ENCODE measurements around the gene ZNF862.
"Not testable (repeated sequence)": the region's sequence is repeated elsewhere in the genome, so short reads cannot be mapped to it uniquely, and the experiment has no call there.

The ZNF862 gene

DNA sequence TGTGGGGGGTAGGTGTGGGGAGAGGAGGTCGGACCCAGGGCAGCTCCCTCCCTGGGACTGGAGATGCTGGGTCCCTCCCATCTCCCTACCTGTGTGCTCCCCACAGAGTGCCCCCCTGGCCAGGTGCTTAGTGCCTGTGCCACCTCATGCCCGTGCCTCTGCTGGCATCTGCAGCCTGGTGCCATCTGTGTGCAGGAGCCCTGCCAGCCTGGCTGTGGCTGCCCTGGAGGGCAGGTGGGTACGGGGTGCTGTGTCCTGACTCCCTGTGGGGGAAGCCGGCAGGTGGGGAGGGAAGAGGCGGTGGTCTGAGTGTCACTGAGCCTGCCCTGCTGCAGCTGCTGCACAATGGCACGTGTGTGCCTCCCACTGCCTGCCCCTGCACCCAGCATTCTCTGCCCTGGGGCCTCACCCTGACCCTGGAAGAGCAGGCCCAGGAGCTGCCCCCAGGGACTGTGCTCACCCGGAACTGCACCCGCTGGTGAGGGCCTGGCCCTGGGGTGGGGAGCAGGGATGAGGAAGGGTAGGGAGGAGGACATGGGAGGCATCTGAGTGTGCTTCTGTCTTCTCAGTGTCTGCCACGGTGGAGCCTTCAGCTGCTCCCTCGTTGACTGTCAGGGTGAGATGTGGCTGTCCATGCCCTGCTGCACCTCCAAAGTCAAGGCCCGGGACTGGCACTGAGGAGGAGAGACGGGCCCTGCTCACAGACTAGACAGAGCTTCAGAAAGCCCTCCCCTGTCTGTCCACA, 11.7 kb upstream of the ZNF862 start:
- Mint-ChIP-seq H3K4me3 (no peak overlapping the region), H3K36me3 (no peaks in the 10 kb centered on the region), H3K4me1 (ENCODE audit: low read depth) (peaks cover 11% of the 10 kb centered on the region), H3K9me3 (ENCODE audit: low read depth) (no peaks in the 10 kb centered on the region), H3K27ac (no peak overlapping the region), H3K27me3 (no peaks in the 10 kb centered on the region)

DNA sequence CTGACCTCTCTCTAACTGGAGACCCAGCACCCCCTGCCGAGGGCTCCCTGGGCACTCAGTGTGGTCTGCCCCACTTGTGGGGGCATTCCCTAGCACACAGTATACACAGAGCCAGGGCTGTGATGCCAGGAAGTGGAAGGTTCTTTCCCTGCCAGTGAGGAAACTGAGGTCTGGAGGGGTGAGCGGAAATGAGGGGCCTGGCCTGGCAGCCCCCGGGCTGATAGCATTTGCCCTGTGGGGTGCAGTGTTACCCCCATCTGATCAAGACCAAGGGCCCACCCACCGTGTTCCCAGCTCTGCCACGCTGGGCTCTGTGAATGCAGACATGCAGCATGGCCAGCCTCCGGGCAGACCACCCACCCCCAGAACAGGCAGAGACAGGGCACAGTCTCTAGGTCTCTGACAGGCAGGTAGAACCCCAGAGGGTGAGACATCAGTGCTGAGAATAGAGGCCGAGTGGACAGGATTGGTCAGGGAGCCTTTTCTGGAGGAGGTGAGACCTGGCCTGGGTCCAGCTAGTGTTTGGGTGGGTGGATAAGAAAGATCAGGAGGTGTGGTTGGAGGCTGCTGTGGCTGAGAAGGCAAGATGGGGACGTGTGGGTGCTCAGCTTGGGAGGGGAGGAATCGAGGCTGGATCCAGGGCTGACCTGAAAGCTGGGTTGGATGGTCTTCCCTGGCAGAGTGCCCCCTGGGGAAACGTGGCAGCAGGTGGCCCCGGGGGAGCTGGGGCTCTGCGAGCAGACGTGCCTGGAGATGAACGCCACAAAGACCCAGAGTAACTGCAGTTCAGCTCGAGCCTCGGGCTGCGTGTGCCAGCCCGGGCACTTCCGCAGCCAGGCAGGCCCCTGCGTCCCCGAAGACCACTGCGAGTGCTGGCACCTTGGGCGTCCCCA, 10.8 kb upstream of the ZNF862 start:
- Mint-ChIP-seq H3K27ac (no peak overlapping the region), H3K36me3 (no peaks in the 10 kb centered on the region), H3K9me3 (ENCODE audit: low read depth) (no peaks in the 10 kb centered on the region), H3K4me1 (ENCODE audit: low read depth) (peaks cover 11% of the 10 kb centered on the region), H3K27me3 (peaks cover 2% of the 10 kb centered on the region), H3K4me3 (no peak overlapping the region)

DNA sequence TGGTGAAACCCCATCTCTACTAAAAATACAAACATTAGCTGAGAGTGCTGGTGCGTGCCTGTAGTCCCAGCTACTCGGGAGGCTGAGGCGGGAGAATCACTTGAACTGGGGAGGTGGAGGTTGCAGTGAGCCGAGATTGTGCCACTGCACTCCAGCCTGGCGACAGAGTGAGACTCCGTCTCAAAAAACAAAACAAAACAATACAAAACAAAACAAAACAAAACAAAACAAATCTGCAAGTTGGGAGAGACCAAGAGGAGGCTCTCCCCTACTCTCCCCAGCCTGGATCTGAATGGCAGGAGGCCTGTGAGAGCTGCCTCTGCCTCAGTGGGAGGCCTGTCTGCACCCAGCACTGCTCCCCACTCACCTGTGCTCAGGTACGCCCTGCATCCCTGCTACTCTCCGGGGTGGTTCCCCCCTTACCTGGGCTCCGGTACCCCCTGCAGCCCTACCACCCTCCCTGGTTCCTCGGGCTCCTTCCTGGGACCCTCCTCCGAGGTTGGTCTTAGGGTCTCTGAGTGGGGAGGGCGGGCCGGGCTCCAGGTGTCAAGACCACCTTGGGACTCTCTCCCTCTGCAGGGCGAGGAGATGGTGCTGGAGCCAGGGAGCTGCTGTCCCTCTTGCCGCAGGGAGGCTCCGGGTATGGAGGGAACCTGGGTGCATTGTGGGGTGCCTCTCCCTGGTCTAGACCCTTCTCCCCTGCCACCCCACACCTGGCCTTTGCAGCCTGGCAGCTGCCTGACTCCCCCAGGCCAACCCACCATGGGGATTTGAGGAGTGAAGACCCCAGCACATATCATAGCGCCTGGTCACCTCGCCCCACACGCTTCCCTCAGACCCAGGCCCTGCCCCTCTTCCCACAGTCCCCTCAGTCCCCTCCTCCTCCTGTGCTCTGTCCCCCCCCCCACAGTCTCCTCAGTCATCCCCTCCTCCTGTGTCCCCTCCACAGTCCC, 9.5 kb upstream of the ZNF862 start:
- no peak overlapping the region for H3K4me3 Mint-ChIP-seq
- H3K27ac Mint-ChIP-seq, result no peak overlapping the region
- peaks cover 11% of the 10 kb centered on the region for H3K4me1 Mint-ChIP-seq (ENCODE audit: low read depth)

DNA sequence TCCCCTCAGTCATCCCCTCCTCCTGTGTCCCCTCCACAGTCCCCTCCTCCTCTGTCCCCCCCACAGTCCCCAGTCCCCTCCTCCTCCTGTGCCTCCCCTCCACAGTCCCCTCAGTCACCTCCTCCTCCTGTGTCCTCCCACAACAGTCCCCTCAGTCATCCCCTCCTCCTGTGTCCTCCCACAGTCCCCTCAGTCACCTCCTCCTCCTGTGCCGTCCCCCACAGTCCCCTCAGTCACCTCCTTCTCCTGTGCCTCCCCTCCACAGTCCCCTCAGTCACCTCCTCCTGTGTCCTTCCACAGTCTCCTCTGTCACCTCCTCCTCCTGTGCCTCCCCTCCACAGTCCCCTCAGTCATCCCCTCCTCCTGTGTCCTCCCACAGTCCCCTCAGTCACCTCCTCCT, 7.6 kb upstream of the ZNF862 start:
- H3K4me3 Mint-ChIP-seq; H3K9me3 Mint-ChIP-seq (ENCODE audit: low read depth); H3K36me3 Mint-ChIP-seq; H3K27ac Mint-ChIP-seq; H3K27me3 Mint-ChIP-seq: not testable (repeated sequence)
- H3K4me1 Mint-ChIP-seq (ENCODE audit: low read depth), result peaks cover 11% of the 10 kb centered on the region

More for the DNA sequence above, 9.5 kb upstream of the ZNF862 start:
- no peaks in the 10 kb centered on the region for H3K9me3 Mint-ChIP-seq (ENCODE audit: low read depth)
- peaks cover 2% of the 10 kb centered on the region for H3K27me3 Mint-ChIP-seq
- H3K36me3 Mint-ChIP-seq, result no peaks in the 10 kb centered on the region

DNA sequence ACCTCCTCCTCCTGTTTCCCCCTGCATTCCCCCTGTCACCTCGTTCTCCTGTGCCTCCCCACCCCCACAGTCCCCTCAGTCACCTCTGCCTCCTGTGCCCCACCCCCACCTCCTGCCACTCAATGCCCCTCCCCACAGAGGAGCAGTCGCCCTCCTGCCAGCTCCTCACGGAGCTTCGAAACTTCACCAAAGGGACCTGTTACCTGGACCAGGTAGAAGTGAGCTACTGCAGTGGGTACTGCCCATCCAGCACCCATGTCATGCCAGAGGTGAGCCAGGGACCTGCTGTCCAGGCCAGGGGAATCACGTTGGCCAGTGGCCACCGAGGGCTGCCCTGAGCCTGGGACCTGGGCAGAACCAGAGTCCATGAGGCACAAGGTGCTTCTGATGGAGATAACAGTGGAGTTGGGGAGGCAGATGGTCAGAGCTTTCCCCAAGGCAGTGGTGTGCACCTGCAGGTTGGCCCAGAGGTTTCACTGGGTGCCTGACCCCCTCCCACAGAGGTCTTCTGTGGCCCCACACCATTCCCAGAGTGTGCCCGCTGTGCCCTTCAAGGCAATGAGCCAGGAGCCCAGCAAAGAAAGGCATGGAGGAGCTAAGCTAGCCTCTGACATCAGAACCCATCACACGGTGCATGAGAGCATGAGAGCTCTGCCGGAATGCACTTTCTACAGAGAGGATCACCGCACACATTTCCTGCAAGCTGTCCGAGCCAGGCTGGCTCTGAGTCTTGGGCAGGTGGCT, 7.0 kb upstream of the ZNF862 start:
- Mint-ChIP-seq H3K27me3 (peaks cover 3% of the 10 kb centered on the region), H3K36me3 (no peaks in the 10 kb centered on the region), H3K4me1 (ENCODE audit: low read depth) (peaks cover 11% of the 10 kb centered on the region)

DNA sequence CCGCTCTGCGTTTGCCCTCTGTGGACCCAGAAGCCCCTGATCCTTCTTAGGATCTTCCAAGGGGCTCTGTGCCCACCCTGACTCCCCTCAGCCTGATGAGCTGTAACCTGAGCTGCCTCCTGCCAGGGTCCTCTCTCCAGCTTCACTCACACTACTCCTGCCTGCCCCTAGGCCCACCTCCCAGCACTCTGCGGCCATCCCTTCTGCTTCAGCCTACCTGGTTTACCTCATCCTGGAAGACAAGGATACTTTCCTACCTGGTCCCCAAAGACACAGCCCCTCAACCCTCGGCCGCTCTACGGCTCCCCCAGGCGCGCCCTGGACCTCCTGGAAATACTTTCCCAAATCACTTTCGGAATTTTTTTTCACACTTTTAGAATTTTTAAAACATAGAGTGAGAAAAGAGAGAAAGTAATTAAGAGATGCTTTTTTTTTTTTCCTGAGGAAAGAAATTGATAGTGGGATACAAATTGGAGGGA, 6.4 kb upstream of the ZNF862 start:
- Mint-ChIP-seq H3K4me1 (ENCODE audit: low read depth) (peaks cover 11% of the 10 kb centered on the region), H3K36me3 (no peaks in the 10 kb centered on the region), H3K27me3 (peaks cover 3% of the 10 kb centered on the region), H3K27ac (no peak overlapping the region), H3K4me3 (no peak overlapping the region), H3K9me3 (ENCODE audit: low read depth) (no peaks in the 10 kb centered on the region)

More for the DNA sequence above, 7.0 kb upstream of the ZNF862 start:
- Mint-ChIP-seq H3K27ac (no peak overlapping the region), H3K9me3 (ENCODE audit: low read depth) (no peaks in the 10 kb centered on the region), H3K4me3 (no peak overlapping the region)

DNA sequence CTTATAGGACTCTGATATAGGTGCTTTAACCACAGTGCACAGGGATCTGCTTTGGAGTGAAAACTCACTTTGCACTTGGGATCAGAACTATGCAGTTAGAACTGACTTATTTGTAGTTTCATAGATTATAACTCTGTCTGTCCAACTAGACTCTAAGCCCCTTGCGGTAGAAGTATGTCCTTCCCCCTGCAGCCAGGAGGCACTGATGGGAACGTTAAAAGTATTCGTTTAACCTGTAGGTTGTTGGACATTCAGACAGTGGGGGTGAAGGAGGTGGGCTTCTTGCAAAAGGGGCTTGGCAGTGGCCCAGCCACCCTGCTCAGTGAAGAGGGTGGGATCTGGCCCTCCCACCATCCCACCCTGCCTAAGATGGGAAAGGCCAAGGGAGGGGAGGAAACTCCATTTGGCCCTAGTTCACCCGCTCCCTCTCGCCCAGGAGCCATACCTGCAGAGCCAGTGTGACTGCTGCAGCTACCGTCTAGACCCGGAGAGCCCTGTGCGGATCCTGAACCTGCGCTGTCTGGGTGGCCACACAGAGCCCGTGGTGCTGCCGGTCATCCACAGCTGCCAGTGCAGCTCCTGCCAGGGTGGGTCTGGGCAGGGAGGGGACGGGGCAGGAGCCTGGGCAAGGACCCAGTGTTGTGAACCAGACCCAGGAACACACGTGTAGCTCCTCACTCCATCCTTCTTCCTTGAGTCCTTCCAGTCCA, 5.7 kb upstream of the ZNF862 start:
- Mint-ChIP-seq H3K36me3 (no peaks in the 10 kb centered on the region), H3K4me3 (no peak overlapping the region), H3K27me3 (peaks cover 3% of the 10 kb centered on the region), H3K9me3 (ENCODE audit: low read depth) (no peaks in the 10 kb centered on the region), H3K27ac (no peak overlapping the region), H3K4me1 (ENCODE audit: low read depth) (peaks cover 4% of the 10 kb centered on the region)

DNA sequence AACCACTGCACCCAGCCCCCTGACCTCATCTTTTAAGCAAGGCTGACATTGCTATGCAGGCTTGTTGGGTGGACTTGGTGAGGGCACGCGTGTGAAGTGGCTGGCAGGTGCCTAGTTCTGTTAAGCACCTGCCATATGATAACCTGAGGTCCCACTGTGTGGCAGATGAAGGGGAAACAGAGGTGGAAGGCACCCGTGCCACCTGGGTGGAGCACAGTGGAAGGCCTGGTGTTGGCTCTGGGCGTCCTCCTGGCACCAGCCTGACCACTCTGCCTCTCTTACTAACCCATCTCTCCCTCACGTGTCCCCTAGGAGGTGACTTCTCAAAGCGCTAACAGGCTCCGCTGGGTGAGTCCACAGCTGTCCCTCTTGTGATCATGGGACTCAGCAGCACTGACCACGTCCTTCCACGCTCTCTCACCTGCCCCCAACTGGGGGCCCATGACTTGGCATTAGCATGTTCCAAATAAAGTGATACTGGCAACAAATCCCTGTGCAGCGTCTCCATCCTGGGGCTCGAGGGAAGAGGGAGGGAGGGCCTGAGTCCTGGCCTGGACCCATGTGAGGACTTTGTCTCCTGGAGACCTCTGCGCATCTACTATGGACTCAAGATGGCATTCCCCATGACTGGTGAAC, 4.6 kb upstream of the ZNF862 start:
- peaks cover 7% of the 10 kb centered on the region for H3K4me1 Mint-ChIP-seq (ENCODE audit: low read depth)
- H3K4me3 Mint-ChIP-seq, result no peak overlapping the region
- H3K36me3 Mint-ChIP-seq, result no peaks in the 10 kb centered on the region
- peaks cover 3% of the 10 kb centered on the region for H3K27me3 Mint-ChIP-seq
- H3K9me3 Mint-ChIP-seq (ENCODE audit: low read depth), result no peaks in the 10 kb centered on the region
- no peak overlapping the region for H3K27ac Mint-ChIP-seq

DNA sequence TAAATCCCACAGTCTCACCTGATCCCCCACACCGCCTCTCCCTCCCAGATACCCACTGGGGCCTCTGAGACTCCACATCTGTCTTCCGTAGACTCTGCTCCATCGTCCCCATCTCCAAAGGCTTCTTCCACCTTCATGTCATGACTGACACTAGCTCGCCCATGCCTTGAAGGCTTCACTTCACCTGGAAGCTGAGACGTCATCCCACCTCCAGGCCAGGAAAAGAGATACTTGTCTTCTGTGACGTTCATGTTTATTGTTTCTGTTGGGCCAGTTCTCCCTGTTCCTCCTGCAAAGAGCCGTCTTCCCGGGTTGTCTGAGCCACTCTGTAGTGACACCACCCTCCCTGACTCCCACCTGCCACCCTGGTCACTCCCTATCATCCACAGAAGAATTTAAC, 3.6 kb upstream of the ZNF862 start:
- Mint-ChIP-seq H3K27me3 (peaks cover 3% of the 10 kb centered on the region), H3K27ac (no peak overlapping the region), H3K36me3 (no peaks in the 10 kb centered on the region), H3K9me3 (ENCODE audit: low read depth) (no peaks in the 10 kb centered on the region), H3K4me1 (ENCODE audit: low read depth) (peaks cover 15% of the 10 kb centered on the region), H3K4me3 (no peak overlapping the region)

DNA sequence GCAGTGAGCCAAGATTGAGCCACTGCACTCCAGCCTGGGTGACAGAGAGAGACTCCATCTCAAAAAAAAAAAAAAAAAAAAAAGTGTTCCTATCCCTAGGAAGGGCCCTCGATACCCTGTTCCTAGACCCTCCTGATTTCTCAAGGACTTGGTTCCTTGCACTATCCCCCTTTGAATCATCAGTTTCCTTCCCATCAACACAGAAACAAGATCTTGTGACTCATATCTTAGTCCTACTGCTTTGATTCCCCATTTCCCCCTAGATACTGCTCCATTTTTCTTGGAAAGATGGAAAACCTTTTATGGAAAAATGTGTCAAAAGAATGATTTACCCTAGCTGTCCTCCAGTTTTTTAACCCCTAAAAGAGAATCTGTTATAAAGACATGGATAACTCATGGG, 1.7 kb upstream of the ZNF862 start:
- no peaks in the 10 kb centered on the region for H3K36me3 Mint-ChIP-seq
- H3K4me3 Mint-ChIP-seq, result no peak overlapping the region
- H3K27ac Mint-ChIP-seq, result no peak overlapping the region
- H3K4me1 Mint-ChIP-seq (ENCODE audit: low read depth), result peaks cover 26% of the 10 kb centered on the region
- peaks cover 3% of the 10 kb centered on the region for H3K27me3 Mint-ChIP-seq
- no peaks in the 10 kb centered on the region for H3K9me3 Mint-ChIP-seq (ENCODE audit: low read depth)

DNA sequence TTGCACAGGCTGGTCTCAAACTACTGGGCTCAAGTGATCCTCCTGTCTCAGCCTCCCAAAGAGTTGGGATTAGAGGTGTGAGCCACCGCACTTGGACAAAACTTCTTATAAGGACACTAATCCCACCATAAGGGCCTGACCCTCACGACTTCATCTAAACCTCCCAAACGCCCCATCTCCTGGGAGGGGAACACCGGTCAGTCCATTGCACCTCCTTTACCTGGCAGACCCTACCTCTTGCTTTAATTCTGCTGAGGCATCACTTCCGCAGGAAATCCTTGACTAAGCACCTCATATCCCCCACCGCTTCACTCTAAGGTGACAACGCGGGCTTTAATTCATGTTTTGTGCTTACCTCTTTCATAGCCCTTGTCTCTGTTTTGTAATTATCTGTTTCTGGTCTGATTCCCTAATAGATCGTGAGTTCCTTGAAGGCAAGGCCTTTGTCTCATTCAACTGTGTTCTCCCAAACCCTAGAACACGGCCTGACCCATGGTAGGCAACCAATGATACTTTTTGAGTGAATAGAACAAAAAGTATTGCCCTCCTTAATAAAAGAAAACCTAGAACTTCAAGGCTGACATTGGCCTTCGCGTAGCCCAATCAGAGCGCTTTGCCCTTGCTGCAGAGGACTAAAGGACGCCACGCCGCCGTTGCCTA, 481 bp upstream of the ZNF862 start:
- H3K4me3 Mint-ChIP-seq, result peak overlapping the region; percentile 90
- H3K27me3 Mint-ChIP-seq, result peaks cover 2% of the 10 kb centered on the region
- H3K27ac Mint-ChIP-seq, result peak overlapping the region; percentile 83
- H3K4me1 Mint-ChIP-seq (ENCODE audit: low read depth), result peaks cover 33% of the 10 kb centered on the region
- H3K9me3 Mint-ChIP-seq (ENCODE audit: low read depth), result no peaks in the 10 kb centered on the region
- H3K36me3 Mint-ChIP-seq, result no peaks in the 10 kb centered on the region

DNA sequence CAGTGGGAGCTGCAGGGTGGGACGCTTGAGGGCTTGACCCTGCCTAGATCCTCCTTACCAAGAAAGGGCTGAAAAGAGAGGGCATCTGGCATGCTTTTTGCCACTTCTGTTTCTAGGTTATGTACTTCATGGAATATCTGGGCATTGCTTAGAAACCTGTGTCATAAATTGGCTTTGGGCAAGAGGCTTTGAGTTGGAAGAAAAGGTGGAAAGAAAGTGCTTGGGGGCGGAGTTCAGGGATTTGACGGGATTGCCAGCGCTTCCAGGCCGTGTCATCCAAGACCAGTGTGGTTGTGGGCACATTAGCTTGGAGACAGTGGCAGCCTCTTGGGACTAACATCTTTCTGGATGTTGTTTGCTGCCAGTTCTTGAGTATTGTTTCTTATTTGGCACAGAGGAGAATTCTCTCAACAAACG, 825 bp downstream of the ZNF862 start:
- peaks cover 2% of the 10 kb centered on the region for H3K27me3 Mint-ChIP-seq
- no peaks in the 10 kb centered on the region for H3K9me3 Mint-ChIP-seq (ENCODE audit: low read depth)
- H3K27ac Mint-ChIP-seq, result peak overlapping the region; percentile 69
- H3K4me1 Mint-ChIP-seq (ENCODE audit: low read depth), result peaks cover 44% of the 10 kb centered on the region
- H3K36me3 Mint-ChIP-seq, result no peaks in the 10 kb centered on the region
- H3K4me3 Mint-ChIP-seq, result peak overlapping the region; percentile 88

DNA sequence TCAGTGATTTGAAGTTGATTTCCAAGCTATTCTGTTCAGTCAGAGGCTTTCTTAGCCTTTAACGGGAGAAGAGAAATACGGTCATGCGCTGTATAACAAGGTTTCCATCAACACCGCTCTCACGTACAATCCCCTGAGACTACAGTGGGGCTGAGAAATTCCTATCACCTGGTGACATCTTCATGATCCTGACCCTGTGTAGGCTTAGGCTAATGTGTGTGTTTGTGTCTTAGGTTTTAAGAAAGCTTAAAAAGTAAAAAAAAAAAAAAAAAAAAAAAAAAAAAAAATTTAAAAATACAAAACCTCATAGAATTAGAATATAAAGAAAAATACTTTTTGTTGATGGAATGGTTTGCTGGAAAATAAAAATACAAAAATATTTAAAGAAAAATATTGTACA, 1.8 kb downstream of the ZNF862 start:
- H3K27ac Mint-ChIP-seq, result peak overlapping the region; percentile 69
- H3K36me3 Mint-ChIP-seq, result no peaks in the 10 kb centered on the region
- peaks cover 51% of the 10 kb centered on the region for H3K4me1 Mint-ChIP-seq (ENCODE audit: low read depth)
- no peaks in the 10 kb centered on the region for H3K27me3 Mint-ChIP-seq
- H3K4me3 Mint-ChIP-seq, result peak overlapping the region; percentile 88
- no peaks in the 10 kb centered on the region for H3K9me3 Mint-ChIP-seq (ENCODE audit: low read depth)
